K562 (cell line): ENCODE results near the gene HAUS7. TPM values are rescaled to one million over a fixed set of nuclear protein-coding genes. Genes with fewer than 3 reads are reported as not detected.
A peak's percentile ranks its signal among the peaks of the same experiment; 100 is the strongest.

Experiments used
- ARNT ChIP-seq, 2 experiments: fragments of 450-650 bp; IDR thresholded peaks; 2 replicates each; pipeline ENCODE4 v1.6.1; 2016; ENCODE audit warnings: mild to moderate bottlenecking in 1 of 2
- BCLAF1 ChIP-seq, 2 experiments: fragments of 450-650 bp in 1 of 2; IDR thresholded peaks; 2 replicates each; pipeline ENCODE4 v1.6.1; 2011 to 2017; ENCODE audit warnings: low read depth in 2 of 2, antibody characterized with exemption in 1 of 2, borderline replicate concordance in 1 of 2, low read length in 1 of 2, mild to moderate bottlenecking in 1 of 2, mixed read lengths in 1 of 2; ENCODE audit not compliant: control insufficient read depth in 1 of 2
- CAMTA2 ChIP-seq: fragments of 250-450 bp; sonication (Bioruptor Pico); conservative IDR thresholded peaks from 2 replicates; pipeline ENCODE4 v1.5.1; 2022
- EWSR1 ChIP-seq: fragments of 450-650 bp; IDR thresholded peaks from 2 replicates; pipeline ENCODE4 v1.6.1; 2018; ENCODE audit warnings: borderline replicate concordance, mild to moderate bottlenecking, low read depth, moderate library complexity; ENCODE audit not compliant: partially characterized antibody
- LEF1 ChIP-seq: fragments of 450-650 bp; IDR thresholded peaks from 2 replicates; pipeline ENCODE4 v1.6.1; 2016; ENCODE audit warnings: mild to moderate bottlenecking
- MAFK ChIP-seq: IDR thresholded peaks from 2 replicates; pipeline ENCODE4 v1.6.1; 2011; ENCODE audit warnings: low read length, improper control_type of control experiment
- MTF1 ChIP-seq: fragments of 250-450 bp; sonication (Bioruptor Pico); IDR thresholded peaks from 2 replicates; pipeline ENCODE4 v1.9.0; 2021; ENCODE audit warnings: moderate library complexity, mild to moderate bottlenecking, inconsistent platforms, borderline replicate concordance
- PPARD ChIP-seq: fragments of 250-450 bp; sonication (Bioruptor Pico); IDR thresholded peaks from 2 replicates; pipeline ENCODE4 v1.8.0; 2022; ENCODE audit warnings: inconsistent platforms, mild to moderate bottlenecking, moderate library complexity
- RAD51 ChIP-seq: fragments of 450-650 bp; IDR thresholded peaks from 2 replicates; pipeline ENCODE4 v1.7.1; 2016; ENCODE audit warnings: low read depth, mild to moderate bottlenecking, borderline replicate concordance
- SNRNP70 ChIP-seq: fragments of 200-400 bp; formaldehyde crosslinking; optimal IDR thresholded peaks from 2 replicates; pipeline ENCODE3; 2017; ENCODE audit warnings: low read depth, low read length
- STAG1 ChIP-seq: sonication (generic); formaldehyde crosslinking; IDR thresholded peaks from 2 replicates; pipeline ENCODE4 v1.5.0; 2020; ENCODE audit warnings: missing genetic modification reagents, borderline replicate concordance
- STAT5B ChIP-seq: fragments of 250-450 bp; sonication (Bioruptor Pico); IDR thresholded peaks from 2 replicates; pipeline ENCODE4 v1.8.0; 2021; ENCODE audit warnings: mild to moderate bottlenecking, inconsistent platforms
- TAF15 ChIP-seq: fragments of 200-400 bp; formaldehyde crosslinking; IDR thresholded peaks from 2 replicates; pipeline ENCODE4 v1.6.1; 2017; ENCODE audit warnings: mild to moderate bottlenecking, low read depth, low read length, moderate library complexity
- TCF15 ChIP-seq: fragments of 250-450 bp; sonication (Bioruptor Pico); IDR thresholded peaks from 2 replicates; pipeline ENCODE4 v1.8.0; 2022; ENCODE audit warnings: moderate library complexity, mild to moderate bottlenecking, inconsistent platforms
- TOE1 ChIP-seq, 2 experiments: fragments of 450-650 bp in 1 of 2; sonication (generic) in 1 of 2; formaldehyde crosslinking in 1 of 2; IDR thresholded peaks; 2 replicates each; pipeline versions ENCODE4 v1.7.1 to v1.8.0; 2016 to 2022; ENCODE audit warnings: borderline replicate concordance in 2 of 2, mild to moderate bottlenecking in 2 of 2, antibody characterized with exemption in 1 of 2, inconsistent platforms in 1 of 2, low read depth in 1 of 2, missing genetic modification reagents in 1 of 2, moderate library complexity in 1 of 2
- ZC3H11A ChIP-seq: IDR thresholded peaks from 2 replicates; pipeline ENCODE4 v1.6.1; 2012; ENCODE audit warnings: low read depth, low read length, improper control_type of control experiment
- ZNF23 ChIP-seq: fragments of 250-450 bp; sonication (Bioruptor Pico); IDR thresholded peaks from 2 replicates; pipeline ENCODE4 v1.4.0; 2020; ENCODE audit warnings: mild to moderate bottlenecking
- ZNF589 ChIP-seq: fragments of 200-800 bp; sonication (Bioruptor generic); IDR thresholded peaks from 2 replicates; pipeline ENCODE4 v1.6.1; 2016; ENCODE audit warnings: low read depth, missing genetic modification characterization, missing compliant biosample characterization
- polyA plus RNA-seq, 8 experiments: library from polyadenylated mRNA; depleted of rRNA in 4 of 8; stranded (reverse) in 5 of 8; unstranded in 3 of 8; fragments of >200 nt; fragmentation: Nextera tagmentation in 2 of 8; fragmentation: Illumina TruSeq in 1 of 8; extraction: Ambion mirVana in 2 of 8; extraction: Trizol in 1 of 8; gene quantifications; 2 replicates each; pipeline versions ENCODE4 v1.2.1 to v1.2.3, GENCODE V29; 2011 to 2014; ENCODE audit warnings: inconsistent platforms in 1 of 8, missing spikeins in 1 of 8
- total RNA-seq, 7 experiments: library from RNA; depleted of rRNA in 6 of 7; stranded (reverse); fragments of >200 nt in 6 of 7; fragmentation: Illumina TruSeq in 2 of 7; extraction: Trizol in 2 of 7; gene quantifications; 2 replicates each; pipeline versions ENCODE4 v1.2.1 to v1.2.3, GENCODE V29; 2011 to 2021; ENCODE audit warnings: low replicate concordance in 1 of 7
- TF ChIP-seq, protein P1 (sequence below): fragments of 450-650 bp; formaldehyde crosslinking; IDR thresholded peaks from 2 replicates; pipeline ENCODE4 v1.4.0; 2020; ENCODE audit warnings: mild to moderate bottlenecking
- TF ChIP-seq, protein P2 (sequence below): fragments of 200-800 bp; sonication (Bioruptor generic); IDR thresholded peaks from 2 replicates; pipeline ENCODE4 v1.6.1; 2017; ENCODE audit warnings: missing genetic modification characterization, missing compliant biosample characterization

HAUS7 gene
- total and polyA plus RNA-seq, 9 of the 15 experiments (the other 6 are each of a cell fraction or from before 2014, with no cell fraction given), result 10.0 to 94.9 (median 48.8) TPM

DNA sequence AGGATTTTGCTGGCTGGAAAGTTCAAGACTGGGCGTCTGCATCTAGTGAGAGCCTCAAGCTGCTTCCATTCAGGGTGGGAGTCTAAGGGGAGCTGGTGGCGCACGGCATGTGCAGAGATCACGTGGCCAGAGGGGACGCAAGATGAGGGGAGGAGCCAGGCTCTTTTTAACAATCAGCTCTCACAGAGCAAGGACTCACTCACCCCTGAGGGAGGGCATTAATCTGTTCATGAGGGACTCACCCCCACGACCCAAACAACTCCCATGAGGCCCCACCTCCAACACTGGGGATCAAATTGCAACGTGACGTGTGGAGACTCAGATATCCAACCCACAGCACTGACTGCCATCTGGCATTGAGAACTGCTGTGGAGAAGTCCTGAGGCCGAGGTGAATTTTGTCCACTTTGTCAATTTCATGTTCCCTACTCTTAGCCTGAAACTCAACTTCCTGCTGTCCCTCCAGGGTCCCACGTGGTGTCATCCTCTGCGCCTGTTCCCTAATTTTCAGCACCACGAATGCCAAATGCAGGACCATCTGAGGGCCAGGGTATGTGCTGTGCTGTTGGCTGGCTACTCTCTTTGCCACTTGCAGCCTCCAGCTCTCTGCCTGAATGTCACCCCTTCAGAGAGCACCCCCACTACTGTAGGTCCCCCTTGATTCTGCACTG lies 53.5 kb downstream of the HAUS7 start (continued):
- no peak for TF ChIP-seq BCLAF1 (IDR thresholded peaks at IDR 0.05; ENCODE audit: borderline replicate concordance in 1 of 2, control insufficient read depth in 1 of 2, low read depth in 2 of 2, low read length in 1 of 2)
- no peak for TF ChIP-seq CAMTA2 (CRISPR knock-in tag)
- no peak for TF ChIP-seq STAG1 (CRISPR knock-in tag)
- TF ChIP-seq TCF15 (CRISPR knock-in tag), result no peak
- peak; percentile 54; the same call in 1 of the 2 replicates for TF ChIP-seq TOE1 (IDR thresholded peaks at IDR 0.05; ENCODE audit: borderline replicate concordance)
- TF ChIP-seq TOE1 (CRISPR knock-in tag; IDR thresholded peaks at IDR 0.05; ENCODE audit: borderline replicate concordance, low read depth), result no peak
- TF ChIP-seq STAT5B (CRISPR knock-in tag), result no peak
- TF ChIP-seq ARNT (IDR thresholded peaks at IDR 0.05), result no peak
- no peak for TF ChIP-seq SNRNP70
- TF ChIP-seq ZNF589 (CRISPR knock-in tag), result no peak
- peak; percentile 84 for TF ChIP-seq RAD51
- TF ChIP-seq, protein P1, sequence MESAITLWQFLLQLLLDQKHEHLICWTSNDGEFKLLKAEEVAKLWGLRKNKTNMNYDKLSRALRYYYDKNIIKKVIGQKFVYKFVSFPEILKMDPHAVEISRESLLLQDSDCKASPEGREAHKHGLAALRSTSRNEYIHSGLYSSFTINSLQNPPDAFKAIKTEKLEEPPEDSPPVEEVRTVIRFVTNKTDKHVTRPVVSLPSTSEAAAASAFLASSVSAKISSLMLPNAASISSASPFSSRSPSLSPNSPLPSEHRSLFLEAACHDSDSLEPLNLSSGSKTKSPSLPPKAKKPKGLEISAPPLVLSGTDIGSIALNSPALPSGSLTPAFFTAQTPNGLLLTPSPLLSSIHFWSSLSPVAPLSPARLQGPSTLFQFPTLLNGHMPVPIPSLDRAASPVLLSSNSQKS, result no peak
- TF ChIP-seq ZNF23 (CRISPR knock-in tag), result no peak
- no peak for TF ChIP-seq LEF1
- TF ChIP-seq MTF1 (CRISPR knock-in tag), result no peak
- TF ChIP-seq, protein P2, sequence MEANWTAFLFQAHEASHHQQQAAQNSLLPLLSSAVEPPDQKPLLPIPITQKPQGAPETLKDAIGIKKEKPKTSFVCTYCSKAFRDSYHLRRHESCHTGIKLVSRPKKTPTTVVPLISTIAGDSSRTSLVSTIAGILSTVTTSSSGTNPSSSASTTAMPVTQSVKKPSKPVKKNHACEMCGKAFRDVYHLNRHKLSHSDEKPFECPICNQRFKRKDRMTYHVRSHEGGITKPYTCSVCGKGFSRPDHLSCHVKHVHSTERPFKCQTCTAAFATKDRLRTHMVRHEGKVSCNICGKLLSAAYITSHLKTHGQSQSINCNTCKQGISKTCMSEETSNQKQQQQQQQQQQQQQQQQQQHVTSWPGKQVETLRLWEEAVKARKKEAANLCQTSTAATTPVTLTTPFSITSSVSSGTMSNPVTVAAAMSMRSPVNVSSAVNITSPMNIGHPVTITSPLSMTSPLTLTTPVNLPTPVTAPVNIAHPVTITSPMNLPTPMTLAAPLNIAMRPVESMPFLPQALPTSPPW (CRISPR knock-in tag), result peak; percentile 31; the same call in 1 of the 2 replicates
- TF ChIP-seq MAFK, result no peak
- no peak for TF ChIP-seq PPARD (CRISPR knock-in tag)
- TF ChIP-seq EWSR1, result no peak
- no peak for TF ChIP-seq TAF15
- no peak for TF ChIP-seq ZC3H11A
